GM12878 (cell line): Measurements from ENCODE around the gene ZNF415. TPM values are rescaled to one million over a fixed set of nuclear protein-coding genes. Genes with fewer than 3 reads are reported as not detected.

Source experiments
- ATAC-seq: fragments of 200-7000 bp; cut with Tn5 transposase; 3 replicates; pipeline ENCODE4 v1.9.1; 2020; ENCODE audit warnings: mild to moderate bottlenecking, moderate library complexity
- BruUV-seq: library from RNA; stranded (reverse); fragments of 400-500 nt; replicated peaks from 2 replicates; lab custom pipeline; 2021; lab: Mats Ljungman, UMichigan
- CTCF ChIA-PET: fragments of 300-600 bp; sonication (Branson Sonifier 250); formaldehyde crosslinking; extraction: SDS; loops from one replicate; lab custom pipeline; 2021; ENCODE audit warnings: inconsistent platforms; lab: Yijun Ruan, JAX
- POLR2A ChIA-PET: fragments of 350-600 bp; formaldehyde crosslinking; extraction: SDS; loops from one replicate; lab custom pipeline; 2021; ENCODE audit warnings: inconsistent platforms; lab: Charles Lee
- RAD21 ChIA-PET: fragments of 300-600 bp; sonication (Branson Sonifier 250); formaldehyde crosslinking; loops from one replicate; lab custom pipeline; 2023; ENCODE audit warnings: antibody characterized with exemption; ENCODE audit not compliant: unreplicated experiment; lab: Charles Lee
- SMC1A ChIA-PET: fragments of 300-600 bp; sonication (Branson Sonifier 250); formaldehyde crosslinking; loops from one replicate; lab custom pipeline; 2023; ENCODE audit not compliant: unreplicated experiment, uncharacterized antibody; lab: Charles Lee
- DNase-seq: peaks from one replicate; pipeline ENCODE4 v3.0.0-alpha.2; 2011; ENCODE audit warnings: low read depth, low spot score
- FAIRE-seq: peaks from 3 replicates; lab custom pipeline; 2011; peaks lifted over from hg19 to GRCh38; lab: Jason Lieb, UNC
- H2AFZ ChIP-seq: 2 replicates; pipeline ENCODE4 v1.6.0; 2011; ENCODE audit warnings: low read depth, low read length, control low read depth; ENCODE audit not compliant: control insufficient read depth
- H3K27ac ChIP-seq: 2 replicates; pipeline ENCODE4 v1.5.1; 2011; ENCODE audit warnings: control low read depth; ENCODE audit not compliant: control insufficient read depth, insufficient read depth
- H3K27me3 ChIP-seq, 2 experiments: replicated peaks in 1 of 2; 2 replicates each; pipeline versions ENCODE4 v1.6.0 to v1.6.1; 2011; ENCODE audit warnings: low read length in 1 of 2; ENCODE audit not compliant: control insufficient read depth in 2 of 2, insufficient read depth in 2 of 2
- H3K36me3 ChIP-seq, 2 experiments: 2 replicates each; pipeline ENCODE4 v1.5.1; 2011; ENCODE audit warnings: low read length in 1 of 2; ENCODE audit not compliant: control insufficient read depth in 2 of 2, insufficient read depth in 2 of 2
- H3K4me1 ChIP-seq: 2 replicates; pipeline ENCODE4 v1.6.1; 2011; ENCODE audit warnings: mild to moderate bottlenecking, low read length, moderate library complexity, mixed read lengths; ENCODE audit not compliant: control insufficient read depth, insufficient read depth
- H3K4me2 ChIP-seq: 2 replicates; pipeline ENCODE4 v1.6.0; 2011; ENCODE audit warnings: control low read depth; ENCODE audit not compliant: control insufficient read depth, insufficient read depth
- H3K4me3 ChIP-seq: fragments of 200-600 bp; sonication (generic); 2 replicates; pipeline ENCODE4 v1.5.1; 2016
- H3K79me2 ChIP-seq: 2 replicates; pipeline ENCODE4 v1.6.0; 2011; ENCODE audit warnings: low read length; ENCODE audit not compliant: control insufficient read depth, insufficient read depth
- H3K9ac ChIP-seq: 2 replicates; pipeline ENCODE4 v1.8.0; 2011; ENCODE audit warnings: low read length, control low read depth, mixed read lengths; ENCODE audit not compliant: control insufficient read depth, insufficient read depth
- H3K9me3 ChIP-seq: replicated peaks from 3 replicates; pipeline ENCODE4 v1.5.1; 2011; ENCODE audit warnings: mild to moderate bottlenecking, low read length; ENCODE audit not compliant: control insufficient read depth, insufficient read depth
- H4K20me1 ChIP-seq: 2 replicates; pipeline ENCODE4 v1.6.0; 2011; ENCODE audit not compliant: control insufficient read depth, insufficient read depth
- GABPA ChIP-seq: IDR thresholded peaks from 2 replicates; pipeline ENCODE4 v1.6.1; 2014; ENCODE audit warnings: antibody characterized with exemption, low read depth, mild to moderate bottlenecking, inconsistent platforms
- HDAC2 ChIP-seq: fragments of 200-600 bp; sonication (generic); IDR thresholded peaks from 2 replicates; pipeline ENCODE4 v1.6.1; 2017
- PAX5 ChIP-seq: IDR thresholded peaks from 2 replicates; pipeline ENCODE4 v1.6.1; 2011; ENCODE audit warnings: low read depth, low read length, borderline replicate concordance
- RUNX3 ChIP-seq: IDR thresholded peaks from 2 replicates; pipeline ENCODE4 v1.6.1; 2012; ENCODE audit warnings: low read length, inconsistent platforms
- SIN3A ChIP-seq: IDR thresholded peaks from 2 replicates; pipeline ENCODE4 v1.6.1; 2012; ENCODE audit warnings: low read depth, low read length, improper control_type of control experiment
- YY1 ChIP-seq: IDR thresholded peaks from 2 replicates; pipeline ENCODE4 v1.6.1; 2011; ENCODE audit warnings: low read depth, mild to moderate bottlenecking, low read length
- WGBS: methylation state at CpG from one replicate; pipeline ENCODE4 v1.1.6; 2016; ENCODE audit warnings: low lambda C conversion rate; ENCODE audit not compliant: insufficient replicate concordance, insufficient coverage; ENCODE audit errors: missing lambda C conversion rate; 5-methylcytosine and 5-hydroxymethylcytosine counted together
- in situ Hi-C: fragments of 300-500 bp; cut with MboI; formaldehyde crosslinking; loops from 9 replicates; pipeline ENCODE4 v1.14.3; 2018; ENCODE audit warnings: mixed read lengths
- intact Hi-C: fragments of 100-400 bp; cut with micrococcal nuclease; formaldehyde crosslinking; loops from one replicate; pipeline ENCODE4 v1.14.2; 2022; ENCODE audit not compliant: unreplicated experiment
- polyA plus RNA-seq, 11 experiments: library from polyadenylated mRNA; depleted of rRNA in 4 of 11; unstranded in 6 of 11; stranded (reverse) in 5 of 11; fragments of >200 nt; fragmentation: Nextera tagmentation in 4 of 11; fragmentation: Illumina TruSeq in 1 of 11; extraction: Ambion mirVana in 4 of 11; extraction: Trizol in 1 of 11; gene quantifications; 1 replicate in 1 of 11; 2 replicates in 10 of 11; pipeline versions ENCODE4 v1.2.1 to v1.2.3, GENCODE V29; 2011 to 2016; ENCODE audit warnings: inconsistent platforms in 2 of 11, missing spikeins in 2 of 11, low read depth in 1 of 11
- total RNA-seq, 4 experiments: library from RNA; depleted of rRNA in 3 of 4; stranded (reverse); fragments of >200 nt in 3 of 4; fragmentation: Illumina TruSeq in 1 of 4; extraction: Trizol in 1 of 4; gene quantifications; 2 replicates each; pipeline versions ENCODE4 v1.2.1 to v1.2.3, GENCODE V29; 2013 to 2021
- TF ChIP-seq, protein P1 (sequence below): fragments of 450-650 bp; formaldehyde crosslinking; IDR thresholded peaks from 2 replicates; pipeline ENCODE4 v1.5.0; 2022; ENCODE audit warnings: mild to moderate bottlenecking, missing genetic modification characterization
- TF ChIP-seq, protein P2 (sequence below): fragments of 450-650 bp; IDR thresholded peaks from 2 replicates; pipeline ENCODE4 v1.6.1; 2016; ENCODE audit warnings: mild to moderate bottlenecking
- TF ChIP-seq, protein P3 (sequence below): fragments of 450-650 bp; IDR thresholded peaks from 2 replicates; pipeline ENCODE4 v1.6.1; 2014; ENCODE audit warnings: mild to moderate bottlenecking
- TF ChIP-seq, protein P4 (sequence below): fragments of 450-650 bp; IDR thresholded peaks from 2 replicates; pipeline ENCODE4 v1.6.1; 2017; ENCODE audit warnings: mild to moderate bottlenecking, moderate library complexity
- TF ChIP-seq, protein P5 (sequence below): fragments of 150-350 bp; IDR thresholded peaks from 2 replicates; pipeline ENCODE4 v1.6.1; 2016; ENCODE audit warnings: low read depth, low read length

Gene ZNF415
- total and polyA plus RNA-seq, 10 of the 15 experiments (the other 5 are each of a cell fraction or from before 2014, with no cell fraction given): 0.03 to 0.13 (median 0.05) TPM; not detected in 6

DNA sequence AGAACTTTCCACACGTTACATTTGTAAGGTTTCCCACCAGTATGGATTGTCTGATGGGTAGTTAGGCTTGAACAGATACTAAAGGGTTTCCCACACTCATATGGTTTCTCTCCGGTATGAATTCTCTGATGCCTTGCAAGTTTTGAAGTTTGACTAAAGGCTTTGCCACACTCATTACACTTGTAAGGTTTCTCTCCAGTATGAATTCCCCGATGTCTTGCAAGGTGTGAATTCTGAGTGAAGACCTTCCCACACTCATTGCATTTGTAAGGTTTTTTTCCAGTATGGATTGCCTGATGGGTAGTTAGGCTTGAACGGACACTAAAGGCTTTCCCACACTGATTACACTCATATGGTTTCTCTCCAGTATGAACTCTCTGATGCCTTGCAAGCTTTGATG, 7.6 kb upstream of the ZNF415 start:
- in situ Hi-C loops: no loop called here
- H3K36me3 ChIP-seq: no peaks in the 10 kb centered on the region; a peak in 1 of 4 replicates
- H3K79me2 ChIP-seq: no peaks in the 10 kb centered on the region
- ATAC-seq: no peak
- H4K20me1 ChIP-seq: no peaks in the 10 kb centered on the region
- H3K4me2 ChIP-seq: no peak overlapping the region
- RAD21 ChIA-PET: no interaction called here
- no TSS peak for BruUV-seq
- H3K9me3 ChIP-seq: peaks cover 17% of the 10 kb centered on the region
- no peak overlapping the region for H3K9ac ChIP-seq
- 96% methylated on average over 4 of the region's 4 CpGs for WGBS
- H3K27ac ChIP-seq: no peak overlapping the region
- H2AFZ ChIP-seq: no peak overlapping the region
- POLR2A ChIA-PET: no interaction called here
- CTCF ChIA-PET: no interaction called here
- no peaks in the 10 kb centered on the region for H3K4me1 ChIP-seq
- SMC1A ChIA-PET: no interaction called here
- no peak for DNase-seq
- H3K27me3 ChIP-seq: no peaks in the 10 kb centered on the region
- FAIRE-seq: no peak
- intact Hi-C loops: no loop called here
- no peak overlapping the region for H3K4me3 ChIP-seq
- TF ChIP-seq HDAC2: no peak
- TF ChIP-seq YY1: no peak
- TF ChIP-seq, protein P1, sequence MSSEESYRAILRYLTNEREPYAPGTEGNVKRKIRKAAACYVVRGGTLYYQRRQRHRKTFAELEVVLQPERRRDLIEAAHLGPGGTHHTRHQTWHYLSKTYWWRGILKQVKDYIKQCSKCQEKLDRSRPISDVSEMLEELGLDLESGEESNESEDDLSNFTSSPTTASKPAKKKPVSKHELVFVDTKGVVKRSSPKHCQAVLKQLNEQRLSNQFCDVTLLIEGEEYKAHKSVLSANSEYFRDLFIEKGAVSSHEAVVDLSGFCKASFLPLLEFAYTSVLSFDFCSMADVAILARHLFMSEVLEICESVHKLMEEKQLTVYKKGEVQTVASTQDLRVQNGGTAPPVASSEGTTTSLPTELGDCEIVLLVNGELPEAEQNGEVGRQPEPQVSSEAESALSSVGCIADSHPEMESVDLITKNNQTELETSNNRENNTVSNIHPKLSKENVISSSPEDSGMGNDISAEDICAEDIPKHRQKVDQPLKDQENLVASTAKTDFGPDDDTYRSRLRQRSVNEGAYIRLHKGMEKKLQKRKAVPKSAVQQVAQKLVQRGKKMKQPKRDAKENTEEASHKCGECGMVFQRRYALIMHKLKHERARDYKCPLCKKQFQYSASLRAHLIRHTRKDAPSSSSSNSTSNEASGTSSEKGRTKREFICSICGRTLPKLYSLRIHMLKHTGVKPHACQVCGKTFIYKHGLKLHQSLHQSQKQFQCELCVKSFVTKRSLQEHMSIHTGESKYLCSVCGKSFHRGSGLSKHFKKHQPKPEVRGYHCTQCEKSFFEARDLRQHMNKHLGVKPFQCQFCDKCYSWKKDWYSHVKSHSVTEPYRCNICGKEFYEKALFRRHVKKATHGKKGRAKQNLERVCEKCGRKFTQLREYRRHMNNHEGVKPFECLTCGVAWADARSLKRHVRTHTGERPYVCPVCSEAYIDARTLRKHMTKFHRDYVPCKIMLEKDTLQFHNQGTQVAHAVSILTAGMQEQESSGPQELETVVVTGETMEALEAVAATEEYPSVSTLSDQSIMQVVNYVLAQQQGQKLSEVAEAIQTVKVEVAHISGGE (CRISPR knock-in tag): no peak
- TF ChIP-seq, protein P2, sequence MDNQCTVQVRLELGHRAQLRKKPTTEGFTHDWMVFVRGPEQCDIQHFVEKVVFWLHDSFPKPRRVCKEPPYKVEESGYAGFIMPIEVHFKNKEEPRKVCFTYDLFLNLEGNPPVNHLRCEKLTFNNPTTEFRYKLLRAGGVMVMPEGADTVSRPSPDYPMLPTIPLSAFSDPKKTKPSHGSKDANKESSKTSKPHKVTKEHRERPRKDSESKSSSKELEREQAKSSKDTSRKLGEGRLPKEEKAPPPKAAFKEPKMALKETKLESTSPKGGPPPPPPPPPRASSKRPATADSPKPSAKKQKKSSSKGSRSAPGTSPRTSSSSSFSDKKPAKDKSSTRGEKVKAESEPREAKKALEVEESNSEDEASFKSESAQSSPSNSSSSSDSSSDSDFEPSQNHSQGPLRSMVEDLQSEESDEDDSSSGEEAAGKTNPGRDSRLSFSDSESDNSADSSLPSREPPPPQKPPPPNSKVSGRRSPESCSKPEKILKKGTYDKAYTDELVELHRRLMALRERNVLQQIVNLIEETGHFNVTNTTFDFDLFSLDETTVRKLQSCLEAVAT: no peak
- TF ChIP-seq, protein P3, sequence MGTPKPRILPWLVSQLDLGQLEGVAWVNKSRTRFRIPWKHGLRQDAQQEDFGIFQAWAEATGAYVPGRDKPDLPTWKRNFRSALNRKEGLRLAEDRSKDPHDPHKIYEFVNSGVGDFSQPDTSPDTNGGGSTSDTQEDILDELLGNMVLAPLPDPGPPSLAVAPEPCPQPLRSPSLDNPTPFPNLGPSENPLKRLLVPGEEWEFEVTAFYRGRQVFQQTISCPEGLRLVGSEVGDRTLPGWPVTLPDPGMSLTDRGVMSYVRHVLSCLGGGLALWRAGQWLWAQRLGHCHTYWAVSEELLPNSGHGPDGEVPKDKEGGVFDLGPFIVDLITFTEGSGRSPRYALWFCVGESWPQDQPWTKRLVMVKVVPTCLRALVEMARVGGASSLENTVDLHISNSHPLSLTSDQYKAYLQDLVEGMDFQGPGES: no peak
- TF ChIP-seq, protein P4, sequence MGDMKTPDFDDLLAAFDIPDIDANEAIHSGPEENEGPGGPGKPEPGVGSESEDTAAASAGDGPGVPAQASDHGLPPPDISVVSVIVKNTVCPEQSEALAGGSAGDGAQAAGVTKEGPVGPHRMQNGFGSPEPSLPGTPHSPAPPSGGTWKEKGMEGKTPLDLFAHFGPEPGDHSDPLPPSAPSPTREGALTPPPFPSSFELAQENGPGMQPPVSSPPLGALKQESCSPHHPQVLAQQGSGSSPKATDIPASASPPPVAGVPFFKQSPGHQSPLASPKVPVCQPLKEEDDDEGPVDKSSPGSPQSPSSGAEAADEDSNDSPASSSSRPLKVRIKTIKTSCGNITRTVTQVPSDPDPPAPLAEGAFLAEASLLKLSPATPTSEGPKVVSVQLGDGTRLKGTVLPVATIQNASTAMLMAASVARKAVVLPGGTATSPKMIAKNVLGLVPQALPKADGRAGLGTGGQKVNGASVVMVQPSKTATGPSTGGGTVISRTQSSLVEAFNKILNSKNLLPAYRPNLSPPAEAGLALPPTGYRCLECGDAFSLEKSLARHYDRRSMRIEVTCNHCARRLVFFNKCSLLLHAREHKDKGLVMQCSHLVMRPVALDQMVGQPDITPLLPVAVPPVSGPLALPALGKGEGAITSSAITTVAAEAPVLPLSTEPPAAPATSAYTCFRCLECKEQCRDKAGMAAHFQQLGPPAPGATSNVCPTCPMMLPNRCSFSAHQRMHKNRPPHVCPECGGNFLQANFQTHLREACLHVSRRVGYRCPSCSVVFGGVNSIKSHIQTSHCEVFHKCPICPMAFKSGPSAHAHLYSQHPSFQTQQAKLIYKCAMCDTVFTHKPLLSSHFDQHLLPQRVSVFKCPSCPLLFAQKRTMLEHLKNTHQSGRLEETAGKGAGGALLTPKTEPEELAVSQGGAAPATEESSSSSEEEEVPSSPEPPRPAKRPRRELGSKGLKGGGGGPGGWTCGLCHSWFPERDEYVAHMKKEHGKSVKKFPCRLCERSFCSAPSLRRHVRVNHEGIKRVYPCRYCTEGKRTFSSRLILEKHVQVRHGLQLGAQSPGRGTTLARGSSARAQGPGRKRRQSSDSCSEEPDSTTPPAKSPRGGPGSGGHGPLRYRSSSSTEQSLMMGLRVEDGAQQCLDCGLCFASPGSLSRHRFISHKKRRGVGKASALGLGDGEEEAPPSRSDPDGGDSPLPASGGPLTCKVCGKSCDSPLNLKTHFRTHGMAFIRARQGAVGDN: no peak
- no peak for TF ChIP-seq RUNX3
- no peak for TF ChIP-seq PAX5
- no peak for TF ChIP-seq SIN3A
- no peak for TF ChIP-seq GABPA
- TF ChIP-seq, protein P5, sequence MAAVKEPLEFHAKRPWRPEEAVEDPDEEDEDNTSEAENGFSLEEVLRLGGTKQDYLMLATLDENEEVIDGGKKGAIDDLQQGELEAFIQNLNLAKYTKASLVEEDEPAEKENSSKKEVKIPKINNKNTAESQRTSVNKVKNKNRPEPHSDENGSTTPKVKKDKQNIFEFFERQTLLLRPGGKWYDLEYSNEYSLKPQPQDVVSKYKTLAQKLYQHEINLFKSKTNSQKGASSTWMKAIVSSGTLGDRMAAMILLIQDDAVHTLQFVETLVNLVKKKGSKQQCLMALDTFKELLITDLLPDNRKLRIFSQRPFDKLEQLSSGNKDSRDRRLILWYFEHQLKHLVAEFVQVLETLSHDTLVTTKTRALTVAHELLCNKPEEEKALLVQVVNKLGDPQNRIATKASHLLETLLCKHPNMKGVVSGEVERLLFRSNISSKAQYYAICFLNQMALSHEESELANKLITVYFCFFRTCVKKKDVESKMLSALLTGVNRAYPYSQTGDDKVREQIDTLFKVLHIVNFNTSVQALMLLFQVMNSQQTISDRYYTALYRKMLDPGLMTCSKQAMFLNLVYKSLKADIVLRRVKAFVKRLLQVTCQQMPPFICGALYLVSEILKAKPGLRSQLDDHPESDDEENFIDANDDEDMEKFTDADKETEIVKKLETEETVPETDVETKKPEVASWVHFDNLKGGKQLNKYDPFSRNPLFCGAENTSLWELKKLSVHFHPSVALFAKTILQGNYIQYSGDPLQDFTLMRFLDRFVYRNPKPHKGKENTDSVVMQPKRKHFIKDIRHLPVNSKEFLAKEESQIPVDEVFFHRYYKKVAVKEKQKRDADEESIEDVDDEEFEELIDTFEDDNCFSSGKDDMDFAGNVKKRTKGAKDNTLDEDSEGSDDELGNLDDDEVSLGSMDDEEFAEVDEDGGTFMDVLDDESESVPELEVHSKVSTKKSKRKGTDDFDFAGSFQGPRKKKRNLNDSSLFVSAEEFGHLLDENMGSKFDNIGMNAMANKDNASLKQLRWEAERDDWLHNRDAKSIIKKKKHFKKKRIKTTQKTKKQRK: no peak
